ENCODE results near the gene P2RX4.

DNA sequence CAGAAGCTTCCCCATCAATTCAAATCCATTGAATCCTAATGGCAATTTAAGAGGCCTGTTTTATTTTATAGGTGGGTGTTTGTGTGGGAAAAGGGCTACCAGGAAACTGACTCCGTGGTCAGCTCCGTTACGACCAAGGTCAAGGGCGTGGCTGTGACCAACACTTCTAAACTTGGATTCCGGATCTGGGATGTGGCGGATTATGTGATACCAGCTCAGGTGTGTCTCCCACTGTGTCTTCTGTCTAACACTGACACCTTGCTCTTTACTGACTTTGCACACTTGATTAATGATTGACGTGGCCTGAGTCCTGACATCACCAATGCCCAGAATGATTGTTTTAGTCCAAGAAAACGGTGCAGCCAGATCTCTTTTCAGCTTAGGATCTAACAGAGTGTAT is 7.1 kb downstream of the P2RX4 start:
- TF ChIP-seq, protein P1, sequence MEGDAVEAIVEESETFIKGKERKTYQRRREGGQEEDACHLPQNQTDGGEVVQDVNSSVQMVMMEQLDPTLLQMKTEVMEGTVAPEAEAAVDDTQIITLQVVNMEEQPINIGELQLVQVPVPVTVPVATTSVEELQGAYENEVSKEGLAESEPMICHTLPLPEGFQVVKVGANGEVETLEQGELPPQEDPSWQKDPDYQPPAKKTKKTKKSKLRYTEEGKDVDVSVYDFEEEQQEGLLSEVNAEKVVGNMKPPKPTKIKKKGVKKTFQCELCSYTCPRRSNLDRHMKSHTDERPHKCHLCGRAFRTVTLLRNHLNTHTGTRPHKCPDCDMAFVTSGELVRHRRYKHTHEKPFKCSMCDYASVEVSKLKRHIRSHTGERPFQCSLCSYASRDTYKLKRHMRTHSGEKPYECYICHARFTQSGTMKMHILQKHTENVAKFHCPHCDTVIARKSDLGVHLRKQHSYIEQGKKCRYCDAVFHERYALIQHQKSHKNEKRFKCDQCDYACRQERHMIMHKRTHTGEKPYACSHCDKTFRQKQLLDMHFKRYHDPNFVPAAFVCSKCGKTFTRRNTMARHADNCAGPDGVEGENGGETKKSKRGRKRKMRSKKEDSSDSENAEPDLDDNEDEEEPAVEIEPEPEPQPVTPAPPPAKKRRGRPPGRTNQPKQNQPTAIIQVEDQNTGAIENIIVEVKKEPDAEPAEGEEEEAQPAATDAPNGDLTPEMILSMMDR (IDR thresholded peaks at IDR 0.05) = no peak
- no peak for TF ChIP-seq POLR2A (IDR thresholded peaks at IDR 0.05)
